MM.1S (cell line): ENCODE measurements around the gene PRR36.

Source experiments
- CTCF ChIP-seq: fragments of 300-600 bp; sonication (generic); IDR thresholded peaks from 2 replicates; pipeline ENCODE4 v1.5.1; 2016; ENCODE audit warnings: antibody characterized with exemption, low read length, mixed read lengths
- EZH2 ChIP-seq: fragments of 300-600 bp; sonication (generic); optimal IDR thresholded peaks from 2 replicates; pipeline ENCODE3; 2017; ENCODE audit warnings: low read depth, mild to moderate bottlenecking, antibody characterized with exemption, low read length, mixed read lengths

- TF ChIP-seq CTCF = no peak
- TF ChIP-seq EZH2 = no peak
These were observed 39.5 kb upstream of the PRR36 start for GRCh38 chr19:7913652-7914051.
